Muscle layer of duodenum (tissue), 2 donors: Measurements from ENCODE around the gene GPATCH2.

ENCODE experiments used
- H3K27ac ChIP-seq: one replicate; pipeline ENCODE4 v1.7.0; 2013; ENCODE audit warnings: mild to moderate bottlenecking, low read length
- H3K27me3 ChIP-seq: one replicate; pipeline ENCODE4 v1.7.0; 2013; ENCODE audit warnings: low read depth, mild to moderate bottlenecking, control low read depth, low read length
- H3K36me3 ChIP-seq, 2 donors: one replicate each; pipeline ENCODE4 v1.7.0; 2013; ENCODE audit warnings: low read length in 2 of 2, control low read depth in 1 of 2, mild to moderate bottlenecking in 1 of 2; ENCODE audit not compliant: insufficient read depth in 2 of 2, control insufficient read depth in 1 of 2
- H3K4me1 ChIP-seq, 2 donors: one replicate each; pipeline ENCODE4 v1.7.0; 2013; ENCODE audit warnings: low read length in 2 of 2, mild to moderate bottlenecking in 2 of 2, control low read depth in 1 of 2, moderate library complexity in 1 of 2; ENCODE audit not compliant: insufficient read depth in 2 of 2, control insufficient read depth in 1 of 2
- H3K4me3 ChIP-seq, 2 donors: one replicate each; pipeline ENCODE4 v1.7.0; 2013; ENCODE audit warnings: low read length in 2 of 2, low read depth in 1 of 2, mild to moderate bottlenecking in 1 of 2
- H3K9me3 ChIP-seq, 2 donors: one replicate each; pipeline ENCODE4 v1.7.0; 2013; ENCODE audit warnings: low read length in 2 of 2, control low read depth in 1 of 2, mild to moderate bottlenecking in 1 of 2; ENCODE audit not compliant: control insufficient read depth in 1 of 2
- donor health status: healthy.

Gene GPATCH2

GRCh38 chr1:217542837-217543236 is 88.1 kb downstream of the GPATCH2 start:
- Histone ChIP-seq H3K9me3 (peaks cover 0 to 3% of the 10 kb centered on the region in 2 donors), H3K4me1 (no peaks in the 10 kb centered on the region), H3K27me3 (no peaks in the 10 kb centered on the region), H3K27ac (no peak overlapping the region), H3K36me3 (peaks cover 0 to 4% of the 10 kb centered on the region in 2 donors), H3K4me3 (no peak overlapping the region)

DNA sequence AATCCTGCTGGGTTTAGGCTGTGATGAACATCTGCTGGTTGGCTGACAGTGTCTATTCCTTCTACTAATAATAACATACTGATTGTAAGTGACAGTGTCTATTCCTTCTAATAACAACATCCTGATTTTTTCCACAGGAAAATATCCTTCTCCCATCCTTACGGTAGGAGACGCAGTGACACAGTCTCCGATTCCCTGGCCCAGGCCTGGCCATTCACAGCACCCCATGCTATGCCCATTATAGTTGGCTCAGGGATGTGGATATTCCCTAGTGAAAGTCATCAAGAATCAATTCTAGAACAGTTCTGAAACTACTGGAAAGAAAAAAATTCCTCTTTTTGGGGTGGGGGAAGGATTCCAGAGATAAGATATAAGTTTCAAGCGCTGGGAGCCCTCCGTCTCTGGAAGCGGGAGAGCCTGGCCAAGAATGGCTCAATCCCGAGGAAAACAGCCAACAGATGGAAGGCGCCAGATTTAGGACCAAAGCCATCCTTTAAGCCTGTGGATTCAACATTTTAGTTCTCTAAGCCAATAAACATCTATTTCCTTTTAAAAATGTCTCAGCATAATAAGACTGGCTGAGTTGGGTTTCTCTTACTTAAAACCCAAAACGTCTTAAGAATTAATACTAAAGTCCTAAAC is 88.6 kb downstream of the GPATCH2 start:
- Histone ChIP-seq H3K27ac (no peak overlapping the region), H3K4me1 (no peaks in the 10 kb centered on the region), H3K27me3 (no peaks in the 10 kb centered on the region)

DNA sequence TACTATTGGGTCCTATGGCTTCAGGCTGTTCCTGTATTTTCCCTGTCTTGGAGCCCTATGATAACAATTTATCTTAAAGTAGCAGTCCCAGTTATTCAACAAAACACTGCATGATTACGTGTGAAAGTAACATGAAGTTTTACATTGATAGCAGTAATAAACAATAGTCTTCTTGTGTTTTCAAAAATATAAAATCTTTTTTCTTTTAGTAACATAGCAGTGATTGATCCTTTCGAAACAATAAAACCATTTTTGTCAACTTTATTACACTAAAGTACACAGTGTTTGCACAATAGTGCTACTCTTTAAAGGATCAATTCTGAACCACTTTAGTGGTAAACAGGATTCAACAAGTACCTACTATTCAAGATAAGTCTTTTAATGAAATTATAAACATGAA is 90.6 kb downstream of the GPATCH2 start:
- Histone ChIP-seq H3K4me3 (no peak overlapping the region), H3K27me3 (no peaks in the 10 kb centered on the region), H3K36me3 (no peaks in the 10 kb centered on the region), H3K9me3 (no peaks in the 10 kb centered on the region), H3K4me1 (no peaks in the 10 kb centered on the region), H3K27ac (no peak overlapping the region)

More for the DNA sequence above, 88.6 kb downstream of the GPATCH2 start:
- H3K4me3 ChIP-seq = no peak overlapping the region
- no peaks in the 10 kb centered on the region for H3K9me3 ChIP-seq
- no peaks in the 10 kb centered on the region for H3K36me3 ChIP-seq

- no peak overlapping the region for H3K27ac ChIP-seq
- no peaks in the 10 kb centered on the region for H3K4me1 ChIP-seq
- no peak overlapping the region for H3K4me3 ChIP-seq
- H3K9me3 ChIP-seq = no peaks in the 10 kb centered on the region
- no peaks in the 10 kb centered on the region for H3K27me3 ChIP-seq
- H3K36me3 ChIP-seq = no peaks in the 10 kb centered on the region
These were observed 91.4 kb downstream of the GPATCH2 start for GRCh38 chr1:217539510-217539909.

- no peaks in the 10 kb centered on the region for H3K36me3 ChIP-seq
These were observed 95.1 kb downstream of the GPATCH2 start for GRCh38 chr1:217535601-217536377.

DNA sequence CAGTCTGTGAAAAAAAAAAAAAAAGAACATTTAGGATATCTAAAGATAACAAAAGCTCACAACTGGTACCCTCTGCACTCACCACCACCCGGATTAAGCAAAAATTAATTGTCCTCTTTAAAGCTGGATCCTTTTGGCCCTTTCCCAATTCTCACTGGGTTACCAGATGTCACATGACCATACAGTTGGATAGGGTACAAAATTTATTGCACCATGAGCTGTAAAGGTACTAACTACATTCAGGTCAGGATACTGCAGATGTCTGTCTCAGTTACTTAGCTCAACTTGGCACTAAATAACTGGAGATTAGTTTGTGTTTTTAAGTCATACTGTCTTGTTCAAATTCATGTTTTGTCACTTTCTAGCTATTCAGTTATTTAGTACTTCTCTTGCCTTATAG is 96.3 kb downstream of the GPATCH2 start:
- no peaks in the 10 kb centered on the region for H3K9me3 ChIP-seq

More at GRCh38 chr1:217535601-217536377, 95.1 kb downstream of the GPATCH2 start:
- Histone ChIP-seq H3K27me3 (no peaks in the 10 kb centered on the region), H3K9me3 (no peaks in the 10 kb centered on the region), H3K4me3 (no peak overlapping the region), H3K27ac (no peak overlapping the region), H3K4me1 (no peaks in the 10 kb centered on the region)

GRCh38 chr1:217528271-217528670 is 102.6 kb downstream of the GPATCH2 start:
- Histone ChIP-seq H3K27me3 (no peaks in the 10 kb centered on the region), H3K27ac (no peak overlapping the region), H3K9me3 (no peaks in the 10 kb centered on the region), H3K4me1 (no peaks in the 10 kb centered on the region), H3K36me3 (no peaks in the 10 kb centered on the region), H3K4me3 (no peak overlapping the region)

More for the DNA sequence above, 96.3 kb downstream of the GPATCH2 start:
- H3K27me3 ChIP-seq = no peaks in the 10 kb centered on the region
- no peaks in the 10 kb centered on the region for H3K4me1 ChIP-seq
- no peak overlapping the region for H3K27ac ChIP-seq
- no peaks in the 10 kb centered on the region for H3K36me3 ChIP-seq
- no peak overlapping the region for H3K4me3 ChIP-seq

DNA sequence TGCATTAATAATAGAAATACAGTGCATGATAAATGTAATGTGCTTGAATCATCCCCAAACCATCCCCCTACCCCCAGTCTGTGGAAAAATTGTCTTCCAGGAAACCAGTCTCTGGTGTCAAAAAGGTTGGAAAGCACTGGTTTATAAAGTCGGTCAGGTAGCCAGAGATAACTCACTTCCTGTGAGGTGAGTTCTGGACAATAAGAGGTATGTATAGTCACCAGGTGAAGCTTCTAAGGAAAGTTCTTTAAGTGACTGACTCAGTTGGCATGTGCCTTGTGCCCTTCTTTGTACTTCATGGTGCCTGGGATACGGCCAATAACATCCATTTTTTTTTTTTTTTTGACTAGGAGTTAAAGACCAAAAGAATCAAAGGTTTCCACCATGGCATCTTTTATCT is 103.7 kb downstream of the GPATCH2 start:
- Histone ChIP-seq H3K9me3 (no peaks in the 10 kb centered on the region), H3K36me3 (no peaks in the 10 kb centered on the region), H3K4me3 (no peak overlapping the region), H3K27ac (no peak overlapping the region), H3K4me1 (no peaks in the 10 kb centered on the region), H3K27me3 (no peaks in the 10 kb centered on the region)

DNA sequence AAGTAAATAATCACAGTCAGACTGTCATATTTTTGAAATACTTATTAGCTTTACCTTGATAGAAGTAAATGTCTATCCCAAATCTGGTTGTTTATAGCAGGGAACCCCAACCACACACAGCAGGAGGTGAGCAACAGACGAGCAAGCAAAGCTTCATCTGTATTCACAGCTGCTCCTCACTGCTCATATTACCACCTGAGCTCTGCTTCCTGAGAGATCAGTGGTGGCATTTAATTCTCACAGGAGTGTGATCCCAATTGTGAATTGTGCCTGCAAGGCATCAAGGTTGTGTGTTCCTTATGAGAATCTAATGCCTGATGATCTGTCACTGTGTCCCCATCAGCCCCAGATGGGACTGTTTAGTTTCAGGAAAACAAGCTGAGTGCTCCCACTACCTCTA is 104.3 kb downstream of the GPATCH2 start:
- no peaks in the 10 kb centered on the region for H3K9me3 ChIP-seq
- no peaks in the 10 kb centered on the region for H3K36me3 ChIP-seq
- H3K27ac ChIP-seq = no peak overlapping the region
- H3K4me1 ChIP-seq = no peaks in the 10 kb centered on the region
- no peak overlapping the region for H3K4me3 ChIP-seq
- H3K27me3 ChIP-seq = no peaks in the 10 kb centered on the region

DNA sequence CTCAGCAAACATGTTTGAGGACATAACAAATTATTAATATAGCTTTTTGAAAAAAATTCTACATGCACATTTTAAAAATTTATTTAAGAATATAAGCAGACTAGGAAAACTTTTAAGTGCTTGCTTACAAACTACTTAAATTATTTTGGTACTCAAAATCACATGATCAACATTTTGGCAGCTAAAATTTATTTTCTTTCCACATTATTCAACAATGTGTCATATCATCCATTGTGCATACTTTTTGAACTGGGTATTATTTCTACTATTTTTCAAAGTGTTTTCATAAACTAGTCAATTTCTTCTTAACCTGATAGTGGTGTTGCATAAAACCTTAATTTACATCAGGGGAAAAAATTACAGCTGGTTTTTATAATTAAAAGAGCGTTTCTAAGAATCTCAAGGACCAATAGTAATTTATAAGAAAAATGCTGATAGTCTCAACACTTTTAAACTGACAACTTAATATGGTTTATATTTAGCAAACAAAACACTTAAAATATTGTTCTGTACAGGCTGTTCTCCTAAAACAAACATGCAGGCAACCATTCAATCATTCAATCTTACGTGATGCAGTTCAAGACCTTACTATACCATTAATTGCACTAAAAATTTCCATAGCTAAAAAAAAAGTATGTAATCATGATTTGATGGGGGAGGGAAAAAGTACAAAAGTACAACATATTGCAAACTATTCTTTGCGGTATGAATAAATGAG is 105.0 kb downstream of the GPATCH2 start:
- Histone ChIP-seq H3K27me3 (no peaks in the 10 kb centered on the region), H3K9me3 (no peaks in the 10 kb centered on the region), H3K27ac (no peak overlapping the region), H3K4me1 (no peaks in the 10 kb centered on the region), H3K36me3 (no peaks in the 10 kb centered on the region), H3K4me3 (no peak overlapping the region)

DNA sequence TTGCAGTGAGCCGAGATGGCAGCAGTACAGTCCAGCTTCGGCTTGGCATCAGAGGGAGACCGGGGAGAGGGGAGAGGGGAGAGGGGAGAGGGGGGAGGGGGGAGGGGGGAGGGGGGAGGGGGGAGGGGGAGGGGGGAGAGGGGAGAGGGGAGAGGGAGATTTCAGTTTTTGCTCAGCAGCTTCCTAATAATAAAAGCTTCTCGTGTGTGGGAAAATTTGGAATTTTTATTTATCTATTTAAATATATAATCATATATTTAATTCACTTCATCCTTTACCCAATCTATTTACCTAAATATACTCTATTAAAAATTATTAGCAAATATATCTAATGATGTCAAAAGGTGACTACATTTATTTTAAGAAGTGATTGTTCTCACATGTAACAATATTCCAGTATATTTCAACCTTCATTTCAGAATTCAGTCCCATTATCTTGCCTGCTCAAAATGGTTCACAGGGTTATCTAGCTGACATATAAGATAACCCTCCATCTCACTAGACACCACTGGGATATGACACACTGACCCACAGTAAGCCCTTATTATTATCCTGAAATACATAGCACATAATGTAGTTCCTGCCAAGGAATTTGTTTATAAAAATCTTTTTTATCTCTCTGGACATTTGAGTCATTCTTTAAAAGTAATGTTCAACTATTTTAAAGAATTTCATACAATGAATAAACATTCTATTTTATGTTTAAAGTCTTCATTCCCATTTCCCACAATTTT is 105.9 kb downstream of the GPATCH2 start:
- H3K4me1 ChIP-seq = no peaks in the 10 kb centered on the region
- H3K9me3 ChIP-seq = no peaks in the 10 kb centered on the region
- no peaks in the 10 kb centered on the region for H3K36me3 ChIP-seq
- no peaks in the 10 kb centered on the region for H3K27me3 ChIP-seq
- no peak overlapping the region for H3K4me3 ChIP-seq
- no peak overlapping the region for H3K27ac ChIP-seq
